PFSK-1 (cell line): ENCODE data around the gene RPL10.

ENCODE experiments used
- FOXP2 ChIP-seq: optimal IDR thresholded peaks from 2 replicates; pipeline ENCODE3; 2011; ENCODE audit warnings: borderline replicate concordance, control low read depth, inconsistent platforms; ENCODE audit not compliant: insufficient read depth; ENCODE audit errors: extremely low read length, extremely low read depth
- POLR2AphosphoS5 ChIP-seq: IDR thresholded peaks from 2 replicates; pipeline ENCODE4 v1.6.1; 2012; ENCODE audit warnings: low read depth, mild to moderate bottlenecking, control low read depth, low read length, moderate library complexity
- SIN3A ChIP-seq: IDR thresholded peaks from 2 replicates; pipeline ENCODE4 v1.6.1; 2012; ENCODE audit warnings: mild to moderate bottlenecking, low read length, moderate library complexity, borderline replicate concordance; ENCODE audit not compliant: insufficient read depth
- TAF1 ChIP-seq: IDR thresholded peaks from 2 replicates; pipeline ENCODE4 v1.6.1; 2012; ENCODE audit warnings: low read length, control low read depth, borderline replicate concordance; ENCODE audit not compliant: insufficient read depth
- TF ChIP-seq, protein P1 (sequence below), 2 experiments: IDR thresholded peaks; 2 replicates each; pipeline versions ENCODE4 v1.6.1 to v1.8.0; 2011 to 2012; ENCODE audit warnings: low read depth in 2 of 2, low read length in 2 of 2, control low read depth in 1 of 2, inconsistent platforms in 1 of 2, mild to moderate bottlenecking in 1 of 2, moderate library complexity in 1 of 2; ENCODE audit not compliant: insufficient read depth in 1 of 2

Gene RPL10

DNA sequence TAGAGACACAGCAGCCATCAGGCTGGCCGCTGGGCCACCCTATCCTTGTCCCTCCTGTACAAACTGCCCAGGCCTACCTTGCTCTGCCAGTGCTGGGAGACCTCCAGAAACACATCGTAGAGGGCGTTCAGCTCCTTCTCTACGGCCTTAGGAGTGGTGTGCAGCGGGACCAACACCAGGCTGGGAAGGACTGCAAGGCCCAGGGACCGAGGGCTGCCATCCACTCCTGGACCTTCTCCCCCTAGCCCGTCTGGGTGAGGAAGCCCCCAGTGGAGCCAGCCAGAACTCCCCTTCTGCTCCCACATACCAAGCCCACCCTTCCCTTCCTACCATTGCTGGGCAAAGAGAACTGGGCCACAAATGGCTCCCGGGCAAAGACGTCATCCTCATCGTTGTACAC lies 5.0 kb downstream of the RPL10 start:
- TF ChIP-seq TAF1 (no peak), FOXP2 (no peak), SIN3A (no peak), POLR2AphosphoS5 (no peak)
- TF ChIP-seq, protein P1, sequence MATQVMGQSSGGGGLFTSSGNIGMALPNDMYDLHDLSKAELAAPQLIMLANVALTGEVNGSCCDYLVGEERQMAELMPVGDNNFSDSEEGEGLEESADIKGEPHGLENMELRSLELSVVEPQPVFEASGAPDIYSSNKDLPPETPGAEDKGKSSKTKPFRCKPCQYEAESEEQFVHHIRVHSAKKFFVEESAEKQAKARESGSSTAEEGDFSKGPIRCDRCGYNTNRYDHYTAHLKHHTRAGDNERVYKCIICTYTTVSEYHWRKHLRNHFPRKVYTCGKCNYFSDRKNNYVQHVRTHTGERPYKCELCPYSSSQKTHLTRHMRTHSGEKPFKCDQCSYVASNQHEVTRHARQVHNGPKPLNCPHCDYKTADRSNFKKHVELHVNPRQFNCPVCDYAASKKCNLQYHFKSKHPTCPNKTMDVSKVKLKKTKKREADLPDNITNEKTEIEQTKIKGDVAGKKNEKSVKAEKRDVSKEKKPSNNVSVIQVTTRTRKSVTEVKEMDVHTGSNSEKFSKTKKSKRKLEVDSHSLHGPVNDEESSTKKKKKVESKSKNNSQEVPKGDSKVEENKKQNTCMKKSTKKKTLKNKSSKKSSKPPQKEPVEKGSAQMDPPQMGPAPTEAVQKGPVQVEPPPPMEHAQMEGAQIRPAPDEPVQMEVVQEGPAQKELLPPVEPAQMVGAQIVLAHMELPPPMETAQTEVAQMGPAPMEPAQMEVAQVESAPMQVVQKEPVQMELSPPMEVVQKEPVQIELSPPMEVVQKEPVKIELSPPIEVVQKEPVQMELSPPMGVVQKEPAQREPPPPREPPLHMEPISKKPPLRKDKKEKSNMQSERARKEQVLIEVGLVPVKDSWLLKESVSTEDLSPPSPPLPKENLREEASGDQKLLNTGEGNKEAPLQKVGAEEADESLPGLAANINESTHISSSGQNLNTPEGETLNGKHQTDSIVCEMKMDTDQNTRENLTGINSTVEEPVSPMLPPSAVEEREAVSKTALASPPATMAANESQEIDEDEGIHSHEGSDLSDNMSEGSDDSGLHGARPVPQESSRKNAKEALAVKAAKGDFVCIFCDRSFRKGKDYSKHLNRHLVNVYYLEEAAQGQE (IDR thresholded peaks at IDR 0.05; ENCODE audit: insufficient read depth in 1 of 2, low read depth in 2 of 2, low read length in 2 of 2), result no peak

DNA sequence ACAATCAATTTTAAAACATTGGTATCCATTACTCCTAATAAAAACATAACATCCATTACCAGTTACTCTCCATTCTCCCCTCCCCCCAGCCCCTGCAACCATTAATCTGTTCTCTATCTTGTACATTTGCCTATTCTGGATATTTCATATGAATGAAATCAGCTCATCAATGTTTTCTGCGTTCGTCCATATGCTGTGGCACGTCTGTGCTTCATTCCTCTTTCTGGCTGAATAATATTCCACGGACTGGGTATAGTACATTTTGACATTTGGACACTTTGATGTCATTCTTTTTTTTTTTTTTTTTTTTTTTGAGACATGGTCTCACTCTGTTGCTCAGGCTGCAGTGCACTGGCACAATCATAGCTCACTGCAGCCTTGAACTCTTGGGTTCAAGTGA lies 5.7 kb downstream of the RPL10 start:
- TF ChIP-seq FOXP2, result no peak
- no peak for TF ChIP-seq POLR2AphosphoS5
- no peak for TF ChIP-seq SIN3A
- TF ChIP-seq, protein P1 (IDR thresholded peaks at IDR 0.05; ENCODE audit: insufficient read depth in 1 of 2, low read depth in 2 of 2, low read length in 2 of 2), result no peak
- no peak for TF ChIP-seq TAF1

DNA sequence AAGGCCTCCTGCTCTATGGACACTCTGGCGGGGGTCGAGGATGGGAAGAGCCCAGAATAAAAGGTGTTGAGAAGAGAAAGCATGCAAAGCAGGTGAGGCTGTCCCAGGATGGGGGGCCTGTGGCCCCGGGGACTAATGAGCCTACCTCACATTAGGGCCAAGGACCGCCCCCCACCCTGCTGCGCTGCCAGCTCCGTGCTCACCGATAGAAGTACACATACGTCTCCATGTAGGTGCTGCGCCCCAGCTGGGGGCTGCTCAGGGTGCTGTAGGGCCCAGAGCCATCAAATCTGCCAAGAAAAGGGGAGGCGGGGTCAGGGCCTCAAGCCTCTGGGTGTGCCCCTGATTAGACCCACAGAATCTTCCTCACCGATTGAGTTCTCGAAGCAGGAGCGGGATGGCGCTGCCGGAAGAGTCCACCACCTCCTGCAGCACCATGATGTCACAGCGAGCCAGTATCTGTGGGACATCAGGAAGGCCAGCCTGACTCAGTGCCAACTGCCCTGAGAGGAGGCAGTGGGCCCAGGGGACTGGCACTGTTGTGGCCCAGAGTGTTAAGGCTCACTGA lies 6.5 kb downstream of the RPL10 start:
- TF ChIP-seq, protein P1 (IDR thresholded peaks at IDR 0.05; ENCODE audit: insufficient read depth in 1 of 2, low read depth in 2 of 2, low read length in 2 of 2), result no peak

DNA sequence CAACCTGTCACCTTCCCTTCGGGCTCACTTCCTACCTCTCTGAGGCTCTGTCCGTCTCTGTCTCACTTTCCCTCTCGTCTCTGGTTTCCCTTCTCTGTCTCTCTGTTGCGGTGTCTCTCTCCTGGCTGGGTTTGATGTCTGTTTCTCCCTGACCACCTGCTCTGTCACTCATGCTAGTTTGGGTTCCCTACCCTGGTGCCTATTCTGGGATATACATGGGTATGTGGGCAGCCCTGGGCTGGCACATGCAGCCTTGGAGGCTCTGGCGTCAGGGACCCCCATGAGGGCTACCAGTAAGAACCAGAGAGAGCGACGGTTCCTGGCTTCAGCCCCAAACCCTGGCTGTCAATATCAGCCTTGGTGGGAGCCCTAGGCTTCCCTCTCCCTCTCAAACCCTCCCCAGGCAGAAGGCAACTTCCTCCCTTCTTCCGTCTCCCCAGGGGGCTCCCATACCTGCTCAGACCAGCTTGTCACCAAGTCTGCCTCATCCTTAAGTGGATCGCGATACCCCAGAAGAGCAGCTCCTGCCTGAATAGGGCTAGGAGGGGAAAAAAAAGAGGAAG lies 10.6 kb downstream of the RPL10 start:
- no peak for TF ChIP-seq FOXP2

DNA sequence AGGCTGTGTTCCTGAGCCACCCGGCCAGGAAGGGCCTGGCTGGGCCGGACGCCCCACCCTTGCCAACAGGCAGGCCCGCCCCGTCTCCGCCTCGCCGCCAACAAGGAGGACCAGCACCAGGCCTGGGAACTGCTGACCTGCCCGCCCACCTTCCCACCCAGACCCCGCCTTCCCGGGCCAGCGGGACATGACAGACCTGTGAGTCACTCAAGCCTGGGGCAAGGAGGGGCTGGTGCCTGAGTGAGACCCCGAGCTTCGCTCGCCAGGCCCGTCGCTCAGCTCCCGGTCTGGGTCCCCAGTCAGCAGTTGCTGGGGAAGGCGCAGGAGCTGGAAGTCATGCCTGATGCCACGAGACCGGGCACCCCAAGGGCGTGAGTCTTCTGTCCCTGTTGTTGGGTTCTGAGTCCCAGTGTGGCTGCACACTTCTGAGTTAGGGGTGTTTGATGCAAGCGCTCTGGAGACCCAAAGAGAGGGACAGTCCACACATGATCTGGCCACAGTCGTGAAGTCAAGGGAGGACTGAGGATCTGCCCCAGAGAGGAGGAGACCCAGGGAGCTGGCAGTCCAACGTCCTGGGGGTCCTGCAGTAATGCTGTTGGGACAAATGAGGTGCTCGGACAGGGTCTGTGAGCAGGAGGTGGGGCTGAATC lies 11.2 kb downstream of the RPL10 start, which contains the start of gene DNASE1L1:
Gene DNASE1L1, minus strand, starts transcription at position 33 of the 650 bp plus-strand sequence. CDS start 3,686 bp downstream, outside the sequence.
- no peak for TF ChIP-seq FOXP2
- TF ChIP-seq TAF1, result 0 out of 2 replicates have a peak, but pooled peaks have one; percentile 39
- TF ChIP-seq POLR2AphosphoS5, result 0 out of 2 replicates have a peak, but pooled peaks have one; percentile 30
- TF ChIP-seq, protein P1 (IDR thresholded peaks at IDR 0.05; ENCODE audit: insufficient read depth in 1 of 2, low read depth in 2 of 2, low read length in 2 of 2), result no peak
- TF ChIP-seq SIN3A, result no peak
